ENCODE results near the gene XG. TPM values are rescaled to one million over a fixed set of nuclear protein-coding genes. Genes with fewer than 3 reads are reported as not detected.
A peak's percentile ranks its signal among the peaks of the same experiment; 100 is the strongest.

The XG gene
- total RNA-seq, 2 donors from 2014 or later, result 0.51 to 1.3 TPM

- Histone ChIP-seq H3K4me1 (peaks cover 0 to 12% of the 10 kb centered on the region in 2 donors), H3K9me3 (no peaks in the 10 kb centered on the region), H3K27ac (no peak within 1 kb of the TSS), H3K4me3 (peak within 1 kb of the TSS; percentile 11 to 49), H3K36me3 (no peaks in the 10 kb centered on the region), H3K27me3 (peaks cover 0 to 5% of the 10 kb centered on the region in 2 donors)
- TF ChIP-seq CTCF (IDR thresholded peaks at IDR 0.05), result no peak
- no peak for DNase-seq (ENCODE audit: low spot score)
Measured at GRCh38 chrX:2828344-2828958, 76.6 kb downstream of the XG start, which contains the start of gene GYG2. Gene GYG2, plus strand, starts transcription at chrX:2828930. Its CDS starts 1,259 bp downstream, at chrX:2830189.

GRCh38 chrX:2828959-2829411, 77.1 kb downstream of the XG start:
- peak overlapping the region; percentile 11 to 49 for H3K4me3 ChIP-seq
- peaks cover 0 to 5% of the 10 kb centered on the region in 2 donors for H3K27me3 ChIP-seq
- no peaks in the 10 kb centered on the region for H3K9me3 ChIP-seq
- no peak for TF ChIP-seq CTCF (IDR thresholded peaks at IDR 0.05)
- DNase-seq (ENCODE audit: low spot score), result no peak
- no peaks in the 10 kb centered on the region for H3K36me3 ChIP-seq
- no peak overlapping the region for H3K27ac ChIP-seq
- H3K4me1 ChIP-seq, result peaks cover 0 to 12% of the 10 kb centered on the region in 2 donors

GRCh38 chrX:2829469-2830246, 77.8 kb downstream of the XG start:
- no peak for TF ChIP-seq CTCF (IDR thresholded peaks at IDR 0.05)
- H3K36me3 ChIP-seq, result no peaks in the 10 kb centered on the region
- H3K27me3 ChIP-seq, result peaks cover 0 to 5% of the 10 kb centered on the region in 2 donors
- H3K9me3 ChIP-seq, result no peaks in the 10 kb centered on the region
- H3K4me1 ChIP-seq, result peaks cover 0 to 12% of the 10 kb centered on the region in 2 donors
- no peak for DNase-seq (ENCODE audit: low spot score)
- peak overlapping the region in 1 of 2 donors; percentile 49 for H3K4me3 ChIP-seq
- no peak overlapping the region for H3K27ac ChIP-seq

- DNase-seq (ENCODE audit: low spot score), result no peak
- TF ChIP-seq CTCF (IDR thresholded peaks at IDR 0.05), result no peak
- H3K27ac ChIP-seq, result no peak overlapping the region
- peaks cover 0 to 12% of the 10 kb centered on the region in 2 donors for H3K4me1 ChIP-seq
- no peaks in the 10 kb centered on the region for H3K9me3 ChIP-seq
- H3K4me3 ChIP-seq, result no peak overlapping the region
- H3K27me3 ChIP-seq, result peaks cover 0 to 5% of the 10 kb centered on the region in 2 donors
- no peaks in the 10 kb centered on the region for H3K36me3 ChIP-seq
Measured at GRCh38 chrX:2831471-2832228, 79.8 kb downstream of the XG start.

GRCh38 chrX:2837961-2838360, 86.1 kb downstream of the XG start:
- no peaks in the 10 kb centered on the region for H3K36me3 ChIP-seq
- no peak for TF ChIP-seq CTCF (IDR thresholded peaks at IDR 0.05)
- no peak for DNase-seq (ENCODE audit: low spot score)
- H3K4me3 ChIP-seq, result no peak overlapping the region
- no peak overlapping the region for H3K27ac ChIP-seq
- no peaks in the 10 kb centered on the region for H3K4me1 ChIP-seq
- peaks cover 0 to 14% of the 10 kb centered on the region in 2 donors for H3K9me3 ChIP-seq
- H3K27me3 ChIP-seq, result no peaks in the 10 kb centered on the region

Measured in right atrium auricular region (tissue), 2 donors.